Fibroblast of lung (primary cell): Measurements from ENCODE around the gene KRT7.

Experiments
- CTCF ChIP-seq, 2 donors: IDR thresholded peaks in 1 of 2; conservative IDR thresholded peaks in 1 of 2; 1 replicate in 1 of 2; 2 replicates in 1 of 2; pipeline ENCODE4 v1.5.1; 2011 to 2012; ENCODE audit warnings: low read length in 2 of 2, control low read depth in 1 of 2, inconsistent platforms in 1 of 2, low read depth in 1 of 2, mild to moderate bottlenecking in 1 of 2
- EZH2 ChIP-seq: IDR thresholded peaks from 2 replicates; pipeline ENCODE4 v1.5.1; 2012; ENCODE audit warnings: low read length, control low read depth, mild to moderate bottlenecking; ENCODE audit errors: missing control alignments

- no peak for TF ChIP-seq CTCF (conservative IDR thresholded peaks at IDR 0.05 in 1 of 2, IDR thresholded peaks at IDR 0.05 in 1 of 2; ENCODE audit: low read depth in 1 of 2, low read length in 2 of 2)
- no peak for TF ChIP-seq EZH2
Measured at GRCh38 chr12:52238916-52239646, 6.0 kb downstream of the KRT7 start.
